ENCODE results near the gene NKAIN2. TPM values are rescaled to one million over a fixed set of nuclear protein-coding genes. Genes with fewer than 3 reads are reported as not detected.

NKAIN2 gene
- total and polyA plus RNA-seq, 9 of the 15 experiments (the other 6 are each of a cell fraction or from before 2014, with no cell fraction given), result not detected

DNA sequence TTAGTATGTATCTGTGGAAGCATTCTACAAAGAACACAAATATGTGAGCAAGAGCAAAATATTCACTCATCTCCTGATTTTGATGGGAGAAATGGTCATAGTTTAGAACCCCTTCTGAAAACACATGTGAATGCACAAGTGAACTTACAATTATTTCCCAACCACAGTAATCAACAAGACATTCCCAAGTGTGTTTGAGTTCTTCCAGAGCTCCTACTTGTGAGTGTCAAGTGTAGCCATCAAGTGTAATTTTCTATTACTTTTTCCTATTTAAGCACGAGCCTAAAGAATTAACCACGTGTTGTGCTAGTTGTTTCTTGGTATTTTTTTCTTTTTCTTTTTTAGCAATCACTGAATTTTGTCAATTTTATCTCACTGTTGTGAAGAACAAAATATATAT is 402.3 kb downstream of the NKAIN2 start:
- intact Hi-C loops (cut with micrococcal nuclease), result no loop called here
- WGBS (ENCODE audit: insufficient coverage, low coverage, missing lambda C conversion rate), result 0% methylated on average over 2 of the region's 2 CpGs
- POLR2A ChIA-PET, result no interaction called here

More for the DNA sequence above, 402.3 kb downstream of the NKAIN2 start:
- Histone ChIP-seq H3K4me3 (no peak overlapping the region), H3K27ac (ENCODE audit: extremely low read depth, low read depth, low read length) (no peak overlapping the region), H3K27me3 (ENCODE audit: control insufficient read depth in 2 of 2, insufficient read depth in 2 of 2, low read length in 2 of 2) (no peaks in the 10 kb centered on the region), H3K9me3 (replicated peaks; ENCODE audit: control insufficient read depth, insufficient read depth, low read depth, low read length) (no peaks in the 10 kb centered on the region), H3K4me2 (ENCODE audit: insufficient read depth, low read length) (no peak overlapping the region), H3K36me3 (ENCODE audit: control insufficient read depth, insufficient read depth, low read length) (no peaks in the 10 kb centered on the region), H3K9me1 (ENCODE audit: control insufficient read depth, insufficient read depth, low read length) (no peaks in the 10 kb centered on the region), H2AFZ (ENCODE audit: low read depth, low read length) (no peak overlapping the region), H4K20me1 (replicated peaks; ENCODE audit: control insufficient read depth, insufficient read depth, low read length) (no peaks in the 10 kb centered on the region), H3K79me2 (ENCODE audit: control insufficient read depth, insufficient read depth, low read length) (no peaks in the 10 kb centered on the region), H3K9ac (ENCODE audit: insufficient read depth in 1 of 2, low read depth in 2 of 2, low read length in 2 of 2) (no peak overlapping the region), H3K4me1 (replicated peaks in 1 of 2; ENCODE audit: control insufficient read depth in 2 of 2, insufficient read depth in 2 of 2, low read length in 2 of 2) (no peaks in the 10 kb centered on the region)
- ATAC-seq (no peak), DNase-seq (ENCODE audit: extremely low read depth in 1 of 4, low spot score in 3 of 4) (no peak), FAIRE-seq (no peak)
- CTCF ChIA-PET (ENCODE audit: low intra/inter-chr PET ratio), result no interaction called here
- no TSS peak for BruUV-seq (replicated peaks)
- TF ChIP-seq CHD4 (IDR thresholded peaks at IDR 0.05; ENCODE audit: insufficient read depth, insufficient replicate concordance, low read depth, low read length, poor library complexity, severe bottlenecking) (no peak), TRIM24 (IDR thresholded peaks at IDR 0.05) (no peak), YY1 (IDR thresholded peaks at IDR 0.05; ENCODE audit: borderline replicate concordance in 1 of 3, control insufficient read depth in 1 of 3, extremely low read depth in 1 of 3, insufficient read depth in 3 of 3, insufficient read length in 1 of 3, insufficient replicate concordance in 2 of 3, low read depth in 1 of 3, low read length in 2 of 3) (no peak), RBM22 (IDR thresholded peaks at IDR 0.05; ENCODE audit: low read depth, low read length, poor library complexity, severe bottlenecking) (no peak), FOS (IDR thresholded peaks at IDR 0.05; ENCODE audit: extremely low read depth, insufficient read length) (no peak)
- TF ChIP-seq, protein P1, sequence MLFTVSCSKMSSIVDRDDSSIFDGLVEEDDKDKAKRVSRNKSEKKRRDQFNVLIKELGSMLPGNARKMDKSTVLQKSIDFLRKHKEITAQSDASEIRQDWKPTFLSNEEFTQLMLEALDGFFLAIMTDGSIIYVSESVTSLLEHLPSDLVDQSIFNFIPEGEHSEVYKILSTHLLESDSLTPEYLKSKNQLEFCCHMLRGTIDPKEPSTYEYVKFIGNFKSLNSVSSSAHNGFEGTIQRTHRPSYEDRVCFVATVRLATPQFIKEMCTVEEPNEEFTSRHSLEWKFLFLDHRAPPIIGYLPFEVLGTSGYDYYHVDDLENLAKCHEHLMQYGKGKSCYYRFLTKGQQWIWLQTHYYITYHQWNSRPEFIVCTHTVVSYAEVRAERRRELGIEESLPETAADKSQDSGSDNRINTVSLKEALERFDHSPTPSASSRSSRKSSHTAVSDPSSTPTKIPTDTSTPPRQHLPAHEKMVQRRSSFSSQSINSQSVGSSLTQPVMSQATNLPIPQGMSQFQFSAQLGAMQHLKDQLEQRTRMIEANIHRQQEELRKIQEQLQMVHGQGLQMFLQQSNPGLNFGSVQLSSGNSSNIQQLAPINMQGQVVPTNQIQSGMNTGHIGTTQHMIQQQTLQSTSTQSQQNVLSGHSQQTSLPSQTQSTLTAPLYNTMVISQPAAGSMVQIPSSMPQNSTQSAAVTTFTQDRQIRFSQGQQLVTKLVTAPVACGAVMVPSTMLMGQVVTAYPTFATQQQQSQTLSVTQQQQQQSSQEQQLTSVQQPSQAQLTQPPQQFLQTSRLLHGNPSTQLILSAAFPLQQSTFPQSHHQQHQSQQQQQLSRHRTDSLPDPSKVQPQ (CRISPR knock-in tag; IDR thresholded peaks at IDR 0.05; ENCODE audit: borderline replicate concordance), result no peak
- TF ChIP-seq, protein P2, sequence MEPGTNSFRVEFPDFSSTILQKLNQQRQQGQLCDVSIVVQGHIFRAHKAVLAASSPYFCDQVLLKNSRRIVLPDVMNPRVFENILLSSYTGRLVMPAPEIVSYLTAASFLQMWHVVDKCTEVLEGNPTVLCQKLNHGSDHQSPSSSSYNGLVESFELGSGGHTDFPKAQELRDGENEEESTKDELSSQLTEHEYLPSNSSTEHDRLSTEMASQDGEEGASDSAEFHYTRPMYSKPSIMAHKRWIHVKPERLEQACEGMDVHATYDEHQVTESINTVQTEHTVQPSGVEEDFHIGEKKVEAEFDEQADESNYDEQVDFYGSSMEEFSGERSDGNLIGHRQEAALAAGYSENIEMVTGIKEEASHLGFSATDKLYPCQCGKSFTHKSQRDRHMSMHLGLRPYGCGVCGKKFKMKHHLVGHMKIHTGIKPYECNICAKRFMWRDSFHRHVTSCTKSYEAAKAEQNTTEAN (CRISPR knock-in tag; IDR thresholded peaks at IDR 0.05), result no peak
- TF ChIP-seq, protein P3, sequence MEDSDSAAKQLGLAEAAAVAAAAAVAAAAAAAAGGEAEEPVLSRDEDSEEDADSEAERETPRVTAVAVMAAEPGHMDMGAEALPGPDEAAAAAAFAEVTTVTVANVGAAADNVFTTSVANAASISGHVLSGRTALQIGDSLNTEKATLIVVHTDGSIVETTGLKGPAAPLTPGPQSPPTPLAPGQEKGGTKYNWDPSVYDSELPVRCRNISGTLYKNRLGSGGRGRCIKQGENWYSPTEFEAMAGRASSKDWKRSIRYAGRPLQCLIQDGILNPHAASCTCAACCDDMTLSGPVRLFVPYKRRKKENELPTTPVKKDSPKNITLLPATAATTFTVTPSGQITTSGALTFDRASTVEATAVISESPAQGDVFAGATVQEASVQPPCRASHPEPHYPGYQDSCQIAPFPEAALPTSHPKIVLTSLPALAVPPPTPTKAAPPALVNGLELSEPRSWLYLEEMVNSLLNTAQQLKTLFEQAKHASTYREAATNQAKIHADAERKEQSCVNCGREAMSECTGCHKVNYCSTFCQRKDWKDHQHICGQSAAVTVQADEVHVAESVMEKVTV (CRISPR knock-in tag; IDR thresholded peaks at IDR 0.05), result no peak
- in situ Hi-C loops (cut with MboI), result no loop called here
